GM12891 (cell line): ENCODE measurements around the gene ARL8B.

Experiments
- POLR2A ChIP-seq: IDR thresholded peaks from 2 replicates; pipeline ENCODE4 v1.6.1; 2011; ENCODE audit warnings: low read depth, low read length, control low read depth
- POLR2AphosphoS5 ChIP-seq: IDR thresholded peaks from 2 replicates; pipeline ENCODE4 v1.6.1; 2011; ENCODE audit warnings: low read depth, low read length, control low read depth
- POU2F2 ChIP-seq: IDR thresholded peaks from 2 replicates; pipeline ENCODE4 v1.6.1; 2011; ENCODE audit warnings: low read depth, mild to moderate bottlenecking, control low read depth, low read length, moderate library complexity

GRCh38 chr3:5186858-5187155 is 64.7 kb downstream of the ARL8B start:
- TF ChIP-seq POLR2A, result no peak; the same call in 1 of the 2 replicates
- no peak for TF ChIP-seq POU2F2
- no peak for TF ChIP-seq POLR2AphosphoS5
